22Rv1 (cell line): ENCODE measurements around the gene CRYBG2.
"Not testable (repeated sequence)": the region's sequence is repeated elsewhere in the genome, so short reads cannot be mapped to it uniquely, and the experiment has no call there.

Experiments used
- H3K27ac ChIP-seq: fragments of 450-650 bp; 2 replicates; pipeline ENCODE4 v1.5.1; 2017
- ZFX ChIP-seq: fragments of 450-650 bp; IDR thresholded peaks from 2 replicates; pipeline ENCODE4 v1.6.1; 2017; ENCODE audit warnings: antibody characterized with exemption, borderline replicate concordance
- TF ChIP-seq, protein P1 (sequence below): fragments of 450-650 bp; IDR thresholded peaks from 2 replicates; pipeline ENCODE4 v1.5.1; 2017; ENCODE audit warnings: mild to moderate bottlenecking

Gene CRYBG2

DNA sequence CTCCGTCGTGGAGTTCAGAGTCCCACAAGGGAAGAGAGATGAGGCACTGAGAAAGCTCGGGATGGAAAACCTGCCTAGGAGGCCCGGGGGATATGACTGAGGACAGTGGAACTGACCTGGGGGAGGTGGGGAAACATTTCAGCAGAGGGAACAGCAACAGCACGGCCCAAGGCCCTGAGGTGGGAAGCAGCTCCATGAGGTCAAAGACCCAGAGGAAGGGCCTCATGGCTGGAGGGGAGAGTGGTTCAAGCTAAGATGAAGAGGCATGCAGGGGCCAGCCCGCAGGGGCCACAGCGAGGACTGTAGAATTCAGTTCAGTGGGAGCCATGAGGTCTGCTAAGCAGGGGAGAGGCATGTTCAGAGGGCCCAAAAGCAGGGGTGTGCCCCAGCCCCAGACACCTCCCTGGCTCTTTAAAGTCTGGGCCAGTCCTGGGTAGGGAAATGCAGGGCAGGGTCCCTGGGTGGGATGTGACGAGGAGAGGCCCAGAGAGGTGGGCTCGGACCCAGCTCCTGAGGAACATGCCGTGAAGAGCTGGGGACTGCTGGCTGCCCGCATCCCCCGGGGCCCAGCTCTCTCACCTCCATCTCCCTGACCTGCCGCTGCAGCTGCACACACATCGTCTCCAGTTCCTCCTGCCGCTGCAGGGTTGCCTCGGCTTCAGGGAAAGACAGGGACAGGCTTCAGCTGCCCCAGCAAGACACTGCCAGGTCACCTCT lies 57.4 kb downstream of the CRYBG2 start:
- TF ChIP-seq, protein P1, sequence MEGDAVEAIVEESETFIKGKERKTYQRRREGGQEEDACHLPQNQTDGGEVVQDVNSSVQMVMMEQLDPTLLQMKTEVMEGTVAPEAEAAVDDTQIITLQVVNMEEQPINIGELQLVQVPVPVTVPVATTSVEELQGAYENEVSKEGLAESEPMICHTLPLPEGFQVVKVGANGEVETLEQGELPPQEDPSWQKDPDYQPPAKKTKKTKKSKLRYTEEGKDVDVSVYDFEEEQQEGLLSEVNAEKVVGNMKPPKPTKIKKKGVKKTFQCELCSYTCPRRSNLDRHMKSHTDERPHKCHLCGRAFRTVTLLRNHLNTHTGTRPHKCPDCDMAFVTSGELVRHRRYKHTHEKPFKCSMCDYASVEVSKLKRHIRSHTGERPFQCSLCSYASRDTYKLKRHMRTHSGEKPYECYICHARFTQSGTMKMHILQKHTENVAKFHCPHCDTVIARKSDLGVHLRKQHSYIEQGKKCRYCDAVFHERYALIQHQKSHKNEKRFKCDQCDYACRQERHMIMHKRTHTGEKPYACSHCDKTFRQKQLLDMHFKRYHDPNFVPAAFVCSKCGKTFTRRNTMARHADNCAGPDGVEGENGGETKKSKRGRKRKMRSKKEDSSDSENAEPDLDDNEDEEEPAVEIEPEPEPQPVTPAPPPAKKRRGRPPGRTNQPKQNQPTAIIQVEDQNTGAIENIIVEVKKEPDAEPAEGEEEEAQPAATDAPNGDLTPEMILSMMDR: no peak
- TF ChIP-seq ZFX: no peak
- H3K27ac ChIP-seq: no peak overlapping the region

DNA sequence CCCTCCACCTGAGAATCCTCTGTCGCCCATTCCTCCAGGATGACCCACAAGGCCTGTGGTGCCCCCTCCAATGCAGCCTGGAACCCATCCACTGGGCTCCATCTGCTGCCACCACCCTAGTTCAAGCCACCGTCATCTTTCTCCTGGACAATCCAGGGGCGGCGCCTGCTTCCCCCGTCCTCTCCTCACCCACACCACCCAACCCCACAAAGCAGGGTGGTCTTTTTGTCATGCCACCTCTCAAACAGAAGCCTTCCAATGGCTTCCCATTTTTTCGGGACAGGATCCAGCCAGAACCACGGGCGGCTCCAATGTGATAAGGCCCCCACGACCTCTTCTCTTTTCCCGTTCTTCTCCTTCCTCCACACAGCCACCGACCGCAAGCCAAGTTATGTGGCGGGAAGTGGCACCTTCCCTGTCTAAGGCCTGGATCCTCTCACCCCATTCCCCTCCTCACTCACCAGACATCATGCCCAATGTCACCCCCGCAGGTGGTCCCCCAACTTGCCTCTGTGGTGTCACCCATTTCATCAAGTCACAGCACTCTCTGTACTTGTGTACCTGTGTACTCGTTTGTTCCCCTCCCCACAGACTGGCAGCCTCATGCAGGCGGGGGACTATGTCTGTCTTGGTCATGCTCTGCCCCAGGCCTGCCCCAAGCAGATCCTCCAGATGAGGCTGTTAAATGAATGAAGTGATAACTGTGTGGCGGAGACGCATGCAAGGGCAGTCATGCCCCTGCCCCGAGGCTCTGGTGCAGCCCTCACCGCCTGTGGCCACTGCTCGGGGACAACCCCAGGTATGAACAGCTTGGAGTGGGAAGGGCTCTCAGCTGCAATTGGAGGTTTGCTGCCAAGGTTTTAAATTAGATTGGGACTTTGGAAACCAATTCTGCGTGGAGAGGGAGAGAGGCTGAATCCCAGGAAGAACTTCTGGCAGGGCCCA lies 58.5 kb downstream of the CRYBG2 start:
- H3K27ac ChIP-seq: no peak overlapping the region
- TF ChIP-seq, protein P1: no peak
- no peak for TF ChIP-seq ZFX

DNA sequence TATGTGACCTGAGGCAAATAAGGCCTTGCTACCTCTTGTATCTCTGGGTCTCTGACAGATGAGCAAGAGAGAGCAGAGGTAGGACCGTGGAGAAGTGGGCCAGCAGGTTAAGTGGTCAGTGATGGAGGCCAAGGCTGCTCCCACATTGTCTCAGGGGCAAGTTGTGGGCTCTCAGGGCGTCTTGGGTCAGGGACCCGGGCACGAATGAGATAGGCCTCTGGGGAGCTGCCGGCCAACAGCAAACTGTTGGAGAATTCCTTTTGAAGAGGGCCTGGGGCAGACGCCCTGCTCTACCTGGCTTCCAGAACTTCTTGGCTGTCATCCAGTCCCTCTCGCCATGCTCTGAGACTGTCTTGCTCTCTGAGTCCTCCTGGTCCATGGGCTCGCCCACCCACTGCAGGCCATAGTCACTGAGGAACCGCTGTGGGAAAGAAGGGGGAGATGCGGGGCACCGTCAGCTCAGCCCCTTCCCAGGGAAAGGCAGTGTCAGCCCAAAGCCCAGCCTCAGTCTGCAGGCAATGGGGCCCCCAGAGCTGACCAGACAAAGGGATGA lies 59.9 kb downstream of the CRYBG2 start:
- TF ChIP-seq ZFX: no peak
- TF ChIP-seq, protein P1: no peak
- H3K27ac ChIP-seq: no peak overlapping the region

DNA sequence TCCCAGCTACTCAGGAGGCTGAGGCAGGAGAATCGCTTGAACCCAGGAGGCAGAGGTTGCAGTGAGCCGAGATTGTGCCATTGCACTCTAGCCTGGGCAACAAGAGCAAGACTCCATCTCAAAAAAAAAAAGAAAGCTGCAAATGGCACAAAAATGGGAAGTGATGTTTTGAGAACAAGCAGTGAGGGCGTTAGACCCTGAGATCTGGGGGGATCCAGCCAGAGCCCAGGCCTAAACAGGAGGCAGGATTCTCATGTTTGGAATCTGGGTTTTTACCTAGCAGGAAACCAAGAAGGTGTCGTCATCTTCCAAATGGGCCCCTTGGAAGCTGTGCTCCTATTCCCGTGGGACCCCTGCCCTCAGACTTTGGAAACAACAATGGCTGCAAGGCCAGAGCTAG lies 61.2 kb downstream of the CRYBG2 start:
- H3K27ac ChIP-seq: not testable (repeated sequence)

DNA sequence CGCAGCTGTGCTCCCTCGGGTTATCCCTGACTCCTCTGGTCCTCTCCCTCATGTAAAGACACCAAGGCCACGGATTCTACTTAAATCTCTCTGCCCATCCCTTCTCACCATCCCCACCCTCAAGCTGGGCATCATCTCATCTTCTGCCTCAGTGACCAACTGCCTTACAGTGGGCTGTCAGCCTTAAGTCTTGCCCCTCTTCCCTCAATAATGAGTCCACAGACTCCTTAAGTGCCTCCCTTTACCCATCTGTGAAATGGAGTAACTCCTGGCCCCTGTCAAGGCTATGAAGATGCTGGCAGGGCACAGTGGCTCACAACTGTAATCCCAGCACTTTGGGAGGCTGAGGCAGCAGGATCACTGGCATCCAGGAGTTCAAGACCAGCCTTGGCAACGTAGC lies 62.0 kb downstream of the CRYBG2 start:
- TF ChIP-seq, protein P1: no peak
- no peak for TF ChIP-seq ZFX
- H3K27ac ChIP-seq: no peak overlapping the region

DNA sequence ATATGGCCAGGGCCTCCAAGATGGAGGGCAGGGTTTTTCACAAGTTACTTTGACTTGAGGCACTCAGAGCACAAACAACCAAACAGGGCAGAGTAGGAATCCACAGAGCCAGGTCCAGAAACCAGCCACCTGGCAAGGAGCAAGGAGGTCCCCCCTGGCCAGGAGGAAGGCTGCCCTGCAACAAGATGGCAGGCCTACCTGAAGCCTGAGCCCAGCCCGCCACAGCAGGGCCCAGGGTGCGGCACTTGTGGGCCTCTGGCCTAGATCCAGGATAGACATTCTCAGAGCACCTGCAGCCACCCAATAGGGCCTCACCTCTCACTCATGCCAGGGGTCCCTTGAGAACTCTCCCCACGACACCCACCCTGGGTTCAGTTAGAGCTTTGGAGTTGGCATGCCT lies 62.5 kb downstream of the CRYBG2 start:
- no peak overlapping the region for H3K27ac ChIP-seq
- TF ChIP-seq, protein P1: no peak
- TF ChIP-seq ZFX: no peak

DNA sequence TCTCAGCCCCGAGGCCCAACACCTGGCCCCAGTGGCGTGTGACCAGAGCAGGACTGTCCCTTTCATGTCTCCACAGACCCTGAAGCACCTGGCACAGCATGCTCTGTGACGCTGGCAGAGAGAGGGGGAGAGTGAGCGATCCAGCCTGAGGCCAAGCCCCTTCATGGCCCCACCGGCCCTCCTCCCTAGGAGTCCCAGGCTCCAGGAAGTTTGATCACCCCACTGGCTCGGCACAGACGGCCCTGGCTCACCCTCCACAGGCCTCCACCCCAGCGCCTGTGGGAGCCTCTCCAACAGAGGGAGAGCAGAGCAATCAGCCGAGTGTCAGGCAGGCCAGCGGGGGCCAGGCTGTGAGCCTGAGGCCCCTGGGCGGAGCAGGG lies 63.1 kb downstream of the CRYBG2 start:
- TF ChIP-seq ZFX: no peak
- no peak overlapping the region for H3K27ac ChIP-seq

DNA sequence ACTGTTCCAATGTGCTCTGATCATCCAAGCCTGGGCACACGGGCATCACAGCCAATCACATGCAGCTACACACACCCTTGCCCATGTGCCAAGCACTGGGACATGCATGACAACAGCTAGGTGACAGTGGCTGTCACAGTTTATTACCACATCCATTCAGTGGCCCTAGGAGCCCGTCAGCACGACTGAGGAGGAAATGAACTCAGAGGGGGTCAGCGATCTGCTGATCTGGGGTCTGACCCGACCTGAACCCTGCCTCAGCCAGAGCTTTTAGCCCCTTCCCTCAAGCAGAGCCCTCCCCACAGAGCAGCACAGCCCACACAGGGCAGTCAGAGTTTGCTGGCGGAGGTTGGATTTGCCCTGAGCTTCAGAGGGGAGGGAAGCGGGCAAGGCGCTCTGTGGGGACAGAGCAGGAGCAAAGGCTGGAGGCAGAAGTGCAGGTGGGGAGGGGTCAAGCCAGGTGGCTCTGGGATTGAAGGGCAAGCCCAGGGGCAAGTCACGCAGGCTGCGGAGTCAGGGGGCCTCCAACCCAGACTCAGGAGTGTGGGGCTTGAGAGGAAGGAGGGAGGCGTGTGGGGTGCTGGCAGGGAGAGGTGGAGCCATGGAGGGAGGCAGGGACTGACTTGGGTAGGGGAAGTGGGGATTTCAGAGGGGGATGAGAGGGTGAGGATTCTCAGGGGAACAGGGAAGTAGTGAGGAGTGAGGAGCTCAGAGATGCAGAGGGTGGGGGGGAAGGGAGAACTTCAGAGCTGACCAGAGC lies 63.6 kb downstream of the CRYBG2 start:
- H3K27ac ChIP-seq: no peak overlapping the region
- TF ChIP-seq, protein P1: no peak
- TF ChIP-seq ZFX: no peak
